K562 (cell line): ENCODE measurements around the gene VWA8. TPM values are rescaled to one million over a fixed set of nuclear protein-coding genes. Genes with fewer than 3 reads are reported as not detected.

Source experiments
- ATAC-seq: fragments of 200-7000 bp; cut with Tn5 transposase; 3 replicates; pipeline ENCODE4 v1.9.1; 2020; ENCODE audit warnings: moderate library complexity
- BruUV-seq: library from RNA; stranded (reverse); fragments of 400-500 nt; replicated peaks from 2 replicates; lab custom pipeline; 2021; lab: Mats Ljungman, UMichigan
- CTCF ChIA-PET: fragments of 300-600 bp; formaldehyde crosslinking; extraction: SDS; loops from one replicate; lab custom pipeline; 2021; ENCODE audit warnings: low intra/inter-chr PET ratio; lab: Yijun Ruan, JAX
- POLR2A ChIA-PET: fragments of 300-600, 350-650 bp; sonication (Branson Sonifier 250); formaldehyde crosslinking; extraction: SDS; loops from one replicate; lab custom pipeline; 2021; ENCODE audit warnings: antibody characterized with exemption, inconsistent platforms; lab: Yijun Ruan, JAX
- DNase-seq, 4 experiments: peaks; one replicate each; pipeline versions ENCODE4 v3.0.0 to v3.0.0-alpha.2; 2011 to 2018; ENCODE audit warnings: low spot score in 3 of 4, mixed read lengths in 3 of 4; ENCODE audit errors: extremely low read depth in 1 of 4
- FAIRE-seq: peaks from 2 replicates; lab custom pipeline; 2011; peaks lifted over from hg19 to GRCh38; lab: Jason Lieb, UNC
- H2AFZ ChIP-seq: 2 replicates; pipeline ENCODE4 v1.6.0; 2011; ENCODE audit warnings: low read depth, low read length, control low read depth, inconsistent platforms
- H3K27ac ChIP-seq: fragments of 200-600 bp; 3 replicates; pipeline ENCODE4 v1.8.0; 2011; ENCODE audit warnings: low read depth, mild to moderate bottlenecking, control low read depth, inconsistent platforms, low read length, moderate library complexity, mixed read lengths; ENCODE audit errors: extremely low read depth
- H3K27me3 ChIP-seq, 2 experiments: fragments of 300-600 bp in 1 of 2; 2 replicates in 1 of 2; 3 replicates in 1 of 2; pipeline versions ENCODE4 v1.6.0 to v1.8.0; 2011; ENCODE audit warnings: inconsistent platforms in 2 of 2, low read length in 2 of 2, mild to moderate bottlenecking in 1 of 2, mixed read lengths in 1 of 2, moderate library complexity in 1 of 2; ENCODE audit not compliant: control insufficient read depth in 2 of 2, insufficient read depth in 2 of 2
- H3K36me3 ChIP-seq: fragments of 300-600 bp; 3 replicates; pipeline ENCODE4 v1.8.0; 2011; ENCODE audit warnings: mild to moderate bottlenecking, low read length, inconsistent platforms; ENCODE audit not compliant: control insufficient read depth, insufficient read depth
- H3K4me1 ChIP-seq, 2 experiments: fragments of 200-600 bp in 1 of 2; replicated peaks in 1 of 2; 2 replicates in 1 of 2; 3 replicates in 1 of 2; pipeline versions ENCODE4 v1.5.1 to v1.8.0; 2011; ENCODE audit warnings: inconsistent platforms in 2 of 2, low read length in 2 of 2, mild to moderate bottlenecking in 1 of 2, mixed read lengths in 1 of 2, moderate library complexity in 1 of 2; ENCODE audit not compliant: control insufficient read depth in 2 of 2, insufficient read depth in 2 of 2
- H3K4me2 ChIP-seq: 2 replicates; pipeline ENCODE4 v1.6.1; 2011; ENCODE audit warnings: low read length, control low read depth, inconsistent platforms, mixed read lengths; ENCODE audit not compliant: insufficient read depth
- H3K4me3 ChIP-seq: fragments of 200-600 bp; sonication (generic), shearing (Covaris generic); 2 replicates; pipeline ENCODE4 v1.5.1; 2016; ENCODE audit warnings: control low read depth, inconsistent platforms
- H3K79me2 ChIP-seq: fragments of 200-600 bp; 3 replicates; pipeline ENCODE4 v1.8.0; 2011; ENCODE audit warnings: low read length, inconsistent platforms; ENCODE audit not compliant: control insufficient read depth, insufficient read depth
- H3K9ac ChIP-seq, 2 experiments: 2 replicates each; pipeline versions ENCODE4 v1.6.0 to v1.6.1; 2011; ENCODE audit warnings: low read depth in 2 of 2, low read length in 2 of 2, control low read depth in 1 of 2, inconsistent platforms in 1 of 2, mild to moderate bottlenecking in 1 of 2, mixed read lengths in 1 of 2; ENCODE audit not compliant: insufficient read depth in 1 of 2
- H3K9me1 ChIP-seq: one replicate; pipeline ENCODE4 v1.6.0; 2011; ENCODE audit warnings: inconsistent platforms, mild to moderate bottlenecking, low read length, moderate library complexity; ENCODE audit not compliant: control insufficient read depth, insufficient read depth
- H3K9me3 ChIP-seq: replicated peaks from 2 replicates; pipeline ENCODE4 v1.5.1; 2011; ENCODE audit warnings: low read depth, low read length, inconsistent platforms; ENCODE audit not compliant: control insufficient read depth, insufficient read depth
- H4K20me1 ChIP-seq: replicated peaks from 2 replicates; pipeline ENCODE4 v1.6.1; 2011; ENCODE audit warnings: low read length, inconsistent platforms, mixed read lengths; ENCODE audit not compliant: control insufficient read depth, insufficient read depth
- ARID1B ChIP-seq: fragments of 450-650 bp; IDR thresholded peaks from 2 replicates; pipeline ENCODE4 v1.6.1; 2016; ENCODE audit warnings: antibody characterized with exemption, mild to moderate bottlenecking, inconsistent platforms
- BACH1 ChIP-seq: fragments of 200-800 bp; sonication (Bioruptor generic); IDR thresholded peaks from 2 replicates; pipeline ENCODE4 v1.6.1; 2016; ENCODE audit warnings: missing genetic modification characterization, missing compliant biosample characterization
- COPS2 ChIP-seq: fragments of 450-650 bp; conservative IDR thresholded peaks from 2 replicates; pipeline ENCODE4 v1.6.1; 2016; ENCODE audit warnings: mild to moderate bottlenecking, moderate library complexity
- FUS ChIP-seq: fragments of 200-400 bp; formaldehyde crosslinking; optimal IDR thresholded peaks from 2 replicates; pipeline ENCODE3; 2017; ENCODE audit warnings: low read depth, low read length
- MEF2A ChIP-seq: IDR thresholded peaks from 2 replicates; pipeline ENCODE4 v1.6.1; 2011; ENCODE audit warnings: low read depth, mild to moderate bottlenecking, low read length, moderate library complexity; ENCODE audit not compliant: control insufficient read depth
- PRPF4 ChIP-seq: fragments of 200-400 bp; formaldehyde crosslinking; IDR thresholded peaks from one replicate; pipeline ENCODE4 v1.6.1; 2017; ENCODE audit warnings: low read length, low read depth, mild to moderate bottlenecking; ENCODE audit not compliant: insufficient read depth, poor library complexity, severe bottlenecking
- SETDB1 ChIP-seq: IDR thresholded peaks from one replicate; pipeline ENCODE4 v1.6.1; 2012; ENCODE audit warnings: low read length, control low read depth, inconsistent platforms
- SIN3B ChIP-seq: fragments of 450-650 bp; IDR thresholded peaks from 2 replicates; pipeline ENCODE4 v1.6.1; 2017; ENCODE audit warnings: low read depth, mild to moderate bottlenecking, moderate library complexity
- TFAP4 ChIP-seq: sonication (generic); formaldehyde crosslinking; IDR thresholded peaks from 2 replicates; pipeline ENCODE4 v1.8.0; 2022; ENCODE audit warnings: missing genetic modification reagents, mild to moderate bottlenecking, moderate library complexity, borderline replicate concordance
- VEZF1 ChIP-seq: fragments of 200-800 bp; sonication (Bioruptor generic); IDR thresholded peaks from 2 replicates; pipeline ENCODE4 v1.6.1; 2017; ENCODE audit warnings: missing genetic modification characterization, missing compliant biosample characterization
- ZNF253 ChIP-seq: fragments of 250-450 bp; sonication (Bioruptor Pico); conservative IDR thresholded peaks from 2 replicates; pipeline ENCODE4 v1.6.1; 2021; ENCODE audit warnings: mild to moderate bottlenecking
- ZNF395 ChIP-seq: fragments of 200-800 bp; sonication (Bioruptor generic); IDR thresholded peaks from 2 replicates; pipeline ENCODE4 v1.6.1; 2017; ENCODE audit warnings: missing genetic modification characterization, missing compliant biosample characterization
- ZNF431 ChIP-seq: sonication (generic); formaldehyde crosslinking; IDR thresholded peaks from 2 replicates; pipeline ENCODE4 v1.8.0; 2022; ENCODE audit warnings: mild to moderate bottlenecking, missing genetic modification reagents
- ZNF449 ChIP-seq: fragments of 250-450 bp; sonication (Bioruptor Pico); IDR thresholded peaks from 2 replicates; pipeline ENCODE4 v1.8.0; 2022; ENCODE audit warnings: moderate library complexity, mild to moderate bottlenecking, inconsistent platforms
- ZNF561 ChIP-seq: fragments of 450-650 bp; formaldehyde crosslinking; conservative IDR thresholded peaks from 2 replicates; pipeline ENCODE4 v1.4.0; 2020; ENCODE audit warnings: mild to moderate bottlenecking, moderate library complexity
- ZNF586 ChIP-seq: fragments of 450-650 bp; formaldehyde crosslinking; conservative IDR thresholded peaks from 2 replicates; pipeline ENCODE4 v1.4.0; 2020; ENCODE audit warnings: mild to moderate bottlenecking, moderate library complexity
- ZNF785 ChIP-seq: fragments of 250-450 bp; sonication (Bioruptor Pico); IDR thresholded peaks from 2 replicates; pipeline ENCODE4 v1.4.0; 2020; ENCODE audit warnings: mild to moderate bottlenecking
- WGBS: fragments of 100-300 bp; shearing (Covaris generic); methylation state at CpG from one replicate; pipeline ENCODE4 v1.1.6; 2016; ENCODE audit warnings: low coverage, mixed read lengths; ENCODE audit not compliant: insufficient coverage; ENCODE audit errors: missing lambda C conversion rate; 5-methylcytosine and 5-hydroxymethylcytosine counted together
- in situ Hi-C: fragments of 300-500 bp; cut with MboI; formaldehyde crosslinking; loops from 4 replicates; pipeline ENCODE4 v1.15.0; 2018; ENCODE audit warnings: inconsistent platforms, mixed read lengths
- intact Hi-C: fragments of 100-400 bp; cut with micrococcal nuclease; formaldehyde crosslinking; loops from 2 replicates; pipeline ENCODE4 v1.14.2; 2022
- polyA plus RNA-seq, 8 experiments: library from polyadenylated mRNA; depleted of rRNA in 4 of 8; stranded (reverse) in 5 of 8; unstranded in 3 of 8; fragments of >200 nt; fragmentation: Nextera tagmentation in 2 of 8; fragmentation: Illumina TruSeq in 1 of 8; extraction: Ambion mirVana in 2 of 8; extraction: Trizol in 1 of 8; gene quantifications; 2 replicates each; pipeline versions ENCODE4 v1.2.1 to v1.2.3, GENCODE V29; 2011 to 2014; ENCODE audit warnings: inconsistent platforms in 1 of 8, missing spikeins in 1 of 8
- total RNA-seq, 7 experiments: library from RNA; depleted of rRNA in 6 of 7; stranded (reverse); fragments of >200 nt in 6 of 7; fragmentation: Illumina TruSeq in 2 of 7; extraction: Trizol in 2 of 7; gene quantifications; 2 replicates each; pipeline versions ENCODE4 v1.2.1 to v1.2.3, GENCODE V29; 2011 to 2021; ENCODE audit warnings: low replicate concordance in 1 of 7

VWA8 gene
- total and polyA plus RNA-seq, 9 of the 15 experiments (the other 6 are each of a cell fraction or from before 2014, with no cell fraction given), result 2.1 to 18.5 (median 13.3) TPM

- intact Hi-C loops (no loop called here), in situ Hi-C loops (no loop called here)
- Histone ChIP-seq H3K36me3 (peaks cover 25% of the 10 kb centered on the region; the same call in 2 of the 3 replicates), H3K4me1 (no peaks in the 10 kb centered on the region; a peak in 2 of 5 replicates), H4K20me1 (no peaks in the 10 kb centered on the region), H2AFZ (no peak overlapping the region), H3K4me2 (no peak overlapping the region), H3K9me3 (no peaks in the 10 kb centered on the region), H3K27me3 (no peaks in the 10 kb centered on the region), H3K4me3 (no peak overlapping the region), H3K79me2 (no peaks in the 10 kb centered on the region), H3K27ac (peak overlapping the region; percentile 42; the same call in 1 of the 3 replicates), H3K9me1 (no peaks in the 10 kb centered on the region), H3K9ac (no peak overlapping the region)
- FAIRE-seq, result peak; percentile 82
- POLR2A ChIA-PET, result no interaction called here
- CTCF ChIA-PET, result no interaction called here
- WGBS, result 40% methylated on average over 5 of the region's 5 CpGs
- ATAC-seq, result peak; percentile 45; the same call in 1 of the 3 replicates
- DNase-seq, result peak in 2 of 4 experiments; percentile 9 to 24
- no TSS peak for BruUV-seq
- no peak for TF ChIP-seq COPS2
- TF ChIP-seq ZNF586, result no peak
- no peak for TF ChIP-seq ZNF449
- no peak for TF ChIP-seq TFAP4 (CRISPR knock-in tag)
- no peak for TF ChIP-seq BACH1 (tag)
- TF ChIP-seq ZNF561 (CRISPR knock-in tag), result no peak
- TF ChIP-seq PRPF4, result no peak
- TF ChIP-seq SIN3B, result no peak
- TF ChIP-seq SETDB1, result no peak
- no peak for TF ChIP-seq ZNF395 (CRISPR knock-in tag)
- TF ChIP-seq ARID1B, result no peak
- TF ChIP-seq VEZF1 (CRISPR knock-in tag), result peak; percentile 65
- no peak for TF ChIP-seq FUS
- no peak for TF ChIP-seq ZNF785 (CRISPR knock-in tag)
- TF ChIP-seq ZNF431, result no peak
- TF ChIP-seq ZNF253 (CRISPR knock-in tag), result no peak
- peak; percentile 91 for TF ChIP-seq MEF2A
Observed at GRCh38 chr13:41694545-41695301, 266.2 kb downstream of the VWA8 start.
